ENCODE data around the gene GPANK1. TPM values are rescaled to one million over a fixed set of nuclear protein-coding genes. Genes with fewer than 3 reads are reported as not detected.

The GPANK1 gene
- total and polyA plus RNA-seq, 2 of the 13 experiments (the other 11 are each of a cell fraction or from before 2014, with no cell fraction given): 15.4 to 22.8 TPM

DNA sequence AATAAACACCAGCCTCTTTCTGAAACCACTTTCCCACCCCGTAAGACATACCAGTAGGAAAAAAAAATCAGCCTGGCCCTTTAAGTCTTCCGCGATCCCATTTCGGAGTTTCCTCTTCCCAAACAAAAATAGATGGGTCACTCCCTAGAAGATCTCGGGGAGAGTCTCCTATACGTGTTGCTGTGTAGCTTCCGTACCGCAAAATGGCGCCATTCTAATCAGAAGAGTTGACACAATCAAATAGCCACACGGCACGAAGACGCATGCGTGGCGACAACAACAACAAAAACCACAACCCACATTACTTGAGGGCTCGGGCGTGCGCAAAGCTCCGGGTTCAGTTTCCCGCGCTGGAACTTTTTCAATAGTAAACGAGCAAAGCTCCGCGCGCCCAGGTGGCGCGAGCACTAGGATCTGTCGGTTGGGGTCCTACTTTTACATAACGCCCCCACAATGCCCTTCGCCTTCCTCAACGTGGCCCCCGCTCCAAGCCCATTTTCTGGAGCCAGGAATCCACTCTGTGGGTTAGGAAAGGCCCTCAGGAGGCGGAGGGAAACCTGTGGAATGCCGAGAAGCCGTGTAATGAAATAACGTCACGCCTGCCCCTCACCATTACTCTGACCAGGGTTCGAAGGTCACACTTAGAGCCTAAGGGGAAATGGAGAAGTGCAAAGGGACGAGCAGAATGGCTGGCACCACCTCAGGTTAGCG lies at the start of gene GPANK1 (continued):
- peak; percentile 88; the same call in 1 of the 2 replicates for TF ChIP-seq FOXK1 (CRISPR knock-in tag; IDR thresholded peaks at IDR 0.05; ENCODE audit: borderline replicate concordance, low read depth)
- TF ChIP-seq SP4 (CRISPR knock-in tag; IDR thresholded peaks at IDR 0.05): peak; percentile 74
- no peak; the same call in 1 of the 2 replicates for TF ChIP-seq SMAD3 (CRISPR knock-in tag; IDR thresholded peaks at IDR 0.05)
- no peak for TF ChIP-seq MTA3 (CRISPR knock-in tag; IDR thresholded peaks at IDR 0.05)
- TF ChIP-seq ATM (IDR thresholded peaks at IDR 0.05; ENCODE audit: borderline replicate concordance): no peak
- peak; percentile 17; the same call in 1 of the 2 replicates for TF ChIP-seq PHF8 (CRISPR knock-in tag; IDR thresholded peaks at IDR 0.05)
- peak; percentile 78 for TF ChIP-seq ZNF205 (CRISPR knock-in tag; IDR thresholded peaks at IDR 0.05)
- TF ChIP-seq ZNF546 (CRISPR knock-in tag; conservative IDR thresholded peaks at IDR 0.05): peak; percentile 92
- TF ChIP-seq, protein P1, sequence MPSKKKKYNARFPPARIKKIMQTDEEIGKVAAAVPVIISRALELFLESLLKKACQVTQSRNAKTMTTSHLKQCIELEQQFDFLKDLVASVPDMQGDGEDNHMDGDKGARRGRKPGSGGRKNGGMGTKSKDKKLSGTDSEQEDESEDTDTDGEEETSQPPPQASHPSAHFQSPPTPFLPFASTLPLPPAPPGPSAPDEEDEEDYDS (CRISPR knock-in tag; IDR thresholded peaks at IDR 0.05): peak; percentile 64
- TF ChIP-seq, protein P2, sequence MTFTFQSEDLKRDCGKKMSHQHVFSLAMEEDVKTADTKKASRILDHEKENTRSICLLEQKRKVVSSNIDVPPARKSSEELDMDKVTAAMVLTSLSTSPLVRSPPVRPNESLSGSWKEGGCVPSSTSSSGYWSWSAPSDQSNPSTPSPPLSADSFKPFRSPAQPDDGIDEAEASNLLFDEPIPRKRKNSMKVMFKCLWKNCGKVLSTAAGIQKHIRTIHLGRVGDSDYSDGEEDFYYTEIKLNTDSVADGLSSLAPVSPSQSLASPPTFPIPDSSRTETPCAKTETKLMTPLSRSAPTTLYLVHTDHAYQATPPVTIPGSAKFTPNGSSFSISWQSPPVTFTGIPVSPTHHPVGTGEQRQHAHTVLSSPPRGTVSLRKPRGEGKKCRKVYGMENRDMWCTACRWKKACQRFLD (CRISPR knock-in tag; IDR thresholded peaks at IDR 0.05; ENCODE audit: borderline replicate concordance): peak; percentile 62; the same call in 1 of the 2 replicates
- TF ChIP-seq SMAD9 (CRISPR knock-in tag; IDR thresholded peaks at IDR 0.05): no peak
- TF ChIP-seq, protein P3, sequence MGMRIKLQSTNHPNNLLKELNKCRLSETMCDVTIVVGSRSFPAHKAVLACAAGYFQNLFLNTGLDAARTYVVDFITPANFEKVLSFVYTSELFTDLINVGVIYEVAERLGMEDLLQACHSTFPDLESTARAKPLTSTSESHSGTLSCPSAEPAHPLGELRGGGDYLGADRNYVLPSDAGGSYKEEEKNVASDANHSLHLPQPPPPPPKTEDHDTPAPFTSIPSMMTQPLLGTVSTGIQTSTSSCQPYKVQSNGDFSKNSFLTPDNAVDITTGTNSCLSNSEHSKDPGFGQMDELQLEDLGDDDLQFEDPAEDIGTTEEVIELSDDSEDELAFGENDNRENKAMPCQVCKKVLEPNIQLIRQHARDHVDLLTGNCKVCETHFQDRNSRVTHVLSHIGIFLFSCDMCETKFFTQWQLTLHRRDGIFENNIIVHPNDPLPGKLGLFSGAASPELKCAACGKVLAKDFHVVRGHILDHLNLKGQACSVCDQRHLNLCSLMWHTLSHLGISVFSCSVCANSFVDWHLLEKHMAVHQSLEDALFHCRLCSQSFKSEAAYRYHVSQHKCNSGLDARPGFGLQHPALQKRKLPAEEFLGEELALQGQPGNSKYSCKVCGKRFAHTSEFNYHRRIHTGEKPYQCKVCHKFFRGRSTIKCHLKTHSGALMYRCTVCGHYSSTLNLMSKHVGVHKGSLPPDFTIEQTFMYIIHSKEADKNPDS (CRISPR knock-in tag; IDR thresholded peaks at IDR 0.05): no peak; the same call in 1 of the 2 replicates
- TF ChIP-seq, protein P4, sequence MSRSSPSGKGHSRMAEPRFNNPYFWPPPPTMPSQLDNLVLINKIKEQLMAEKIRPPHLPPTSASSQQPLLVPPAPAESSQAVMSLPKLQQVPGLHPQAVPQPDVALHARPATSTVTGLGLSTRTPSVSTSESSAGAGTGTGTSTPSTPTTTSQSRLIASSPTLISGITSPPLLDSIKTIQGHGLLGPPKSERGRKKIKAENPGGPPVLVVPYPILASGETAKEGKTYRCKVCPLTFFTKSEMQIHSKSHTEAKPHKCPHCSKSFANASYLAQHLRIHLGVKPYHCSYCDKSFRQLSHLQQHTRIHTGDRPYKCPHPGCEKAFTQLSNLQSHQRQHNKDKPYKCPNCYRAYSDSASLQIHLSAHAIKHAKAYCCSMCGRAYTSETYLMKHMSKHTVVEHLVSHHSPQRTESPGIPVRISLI (CRISPR knock-in tag; IDR thresholded peaks at IDR 0.05; ENCODE audit: borderline replicate concordance): no peak
- TF ChIP-seq HES4 (CRISPR knock-in tag; IDR thresholded peaks at IDR 0.05; ENCODE audit: borderline replicate concordance): no peak; the same call in 1 of the 2 replicates
- no peak; the same call in 1 of the 2 replicates for TF ChIP-seq ZBED4 (CRISPR knock-in tag; IDR thresholded peaks at IDR 0.05; ENCODE audit: borderline replicate concordance)
- TF ChIP-seq AGO2 (optimal IDR thresholded peaks at IDR 0.05; ENCODE audit: low read depth, low read length): peak; percentile 54
- TF ChIP-seq FOSL1 (CRISPR knock-in tag; IDR thresholded peaks at IDR 0.05; ENCODE audit: borderline replicate concordance): no peak
- no peak for TF ChIP-seq ZNF652 (CRISPR knock-in tag; IDR thresholded peaks at IDR 0.05; ENCODE audit: borderline replicate concordance, low read depth)

Measured in HepG2 (cell line).